HFFc6 (cell line): Measurements from ENCODE around the gene RASIP1. TPM values are rescaled to one million over a fixed set of nuclear protein-coding genes. Genes with fewer than 3 reads are reported as not detected.
"Not testable (repeated sequence)": the region's sequence is repeated elsewhere in the genome, so short reads cannot be mapped to it uniquely, and the experiment has no call there.

Experiments used
- DNase-seq: peaks from one replicate; pipeline ENCODE4 v3.0.0-alpha.2; 2018
- H3K27ac Mint-ChIP-seq: 2 replicates; pipeline ENCODE4 v1.8.0; 2020; ENCODE audit warnings: mild to moderate bottlenecking, mixed read lengths
- H3K27me3 Mint-ChIP-seq: 2 replicates; pipeline ENCODE4 v1.8.0; 2021; ENCODE audit warnings: mild to moderate bottlenecking, moderate library complexity, mixed read lengths; ENCODE audit not compliant: insufficient read depth
- H3K36me3 Mint-ChIP-seq: 2 replicates; pipeline ENCODE4 v1.8.0; 2021; ENCODE audit warnings: low read depth, mixed read lengths
- H3K4me1 Mint-ChIP-seq: 2 replicates; pipeline ENCODE4 v1.8.0; 2020; ENCODE audit warnings: low read depth, mixed read lengths
- H3K4me3 Mint-ChIP-seq: 2 replicates; pipeline ENCODE4 v1.8.0; 2020; ENCODE audit warnings: mild to moderate bottlenecking, moderate library complexity, mixed read lengths
- H3K9me3 Mint-ChIP-seq: 2 replicates; pipeline ENCODE4 v1.8.0; 2020; ENCODE audit warnings: mild to moderate bottlenecking, mixed read lengths
- total RNA-seq, 6 experiments: library from RNA; stranded (reverse); fragmentation: NEBNext Ultra II Directional; extraction: Animal tissue kit (Norgen Biotek cat#: 25700); gene quantifications; 2 replicates in 1 of 6; 3 replicates in 5 of 6; pipeline ENCODE4 v1.2.3, GENCODE V29; 2021
- TF ChIP-seq, protein P1 (sequence below): fragments of 200-600 bp; sonication (generic); IDR thresholded peaks from 2 replicates; pipeline ENCODE4 v1.5.0; 2021; ENCODE audit warnings: antibody characterized with exemption, mild to moderate bottlenecking

RASIP1 gene
- total RNA-seq, 6 experiments from 2014 or later: 0.07 TPM; not detected in 5

- no peak for DNase-seq
- Mint-ChIP-seq H3K4me3 (no peak overlapping the region), H3K4me1 (no peaks in the 10 kb centered on the region), H3K27ac (no peak overlapping the region), H3K27me3 (peaks cover 26% of the 10 kb centered on the region), H3K36me3 (no peaks in the 10 kb centered on the region), H3K9me3 (no peaks in the 10 kb centered on the region)
- TF ChIP-seq, protein P1, sequence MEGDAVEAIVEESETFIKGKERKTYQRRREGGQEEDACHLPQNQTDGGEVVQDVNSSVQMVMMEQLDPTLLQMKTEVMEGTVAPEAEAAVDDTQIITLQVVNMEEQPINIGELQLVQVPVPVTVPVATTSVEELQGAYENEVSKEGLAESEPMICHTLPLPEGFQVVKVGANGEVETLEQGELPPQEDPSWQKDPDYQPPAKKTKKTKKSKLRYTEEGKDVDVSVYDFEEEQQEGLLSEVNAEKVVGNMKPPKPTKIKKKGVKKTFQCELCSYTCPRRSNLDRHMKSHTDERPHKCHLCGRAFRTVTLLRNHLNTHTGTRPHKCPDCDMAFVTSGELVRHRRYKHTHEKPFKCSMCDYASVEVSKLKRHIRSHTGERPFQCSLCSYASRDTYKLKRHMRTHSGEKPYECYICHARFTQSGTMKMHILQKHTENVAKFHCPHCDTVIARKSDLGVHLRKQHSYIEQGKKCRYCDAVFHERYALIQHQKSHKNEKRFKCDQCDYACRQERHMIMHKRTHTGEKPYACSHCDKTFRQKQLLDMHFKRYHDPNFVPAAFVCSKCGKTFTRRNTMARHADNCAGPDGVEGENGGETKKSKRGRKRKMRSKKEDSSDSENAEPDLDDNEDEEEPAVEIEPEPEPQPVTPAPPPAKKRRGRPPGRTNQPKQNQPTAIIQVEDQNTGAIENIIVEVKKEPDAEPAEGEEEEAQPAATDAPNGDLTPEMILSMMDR: no peak
These were observed 28.7 kb upstream of the RASIP1 start for GRCh38 chr19:48768994-48769713.

- H3K4me3 Mint-ChIP-seq, H3K36me3 Mint-ChIP-seq, DNase-seq, H3K4me1 Mint-ChIP-seq, H3K9me3 Mint-ChIP-seq, H3K27ac Mint-ChIP-seq: not testable (repeated sequence)
- H3K27me3 Mint-ChIP-seq: peaks cover 34% of the 10 kb centered on the region
These were observed 27.9 kb upstream of the RASIP1 start for GRCh38 chr19:48768171-48768753.

DNA sequence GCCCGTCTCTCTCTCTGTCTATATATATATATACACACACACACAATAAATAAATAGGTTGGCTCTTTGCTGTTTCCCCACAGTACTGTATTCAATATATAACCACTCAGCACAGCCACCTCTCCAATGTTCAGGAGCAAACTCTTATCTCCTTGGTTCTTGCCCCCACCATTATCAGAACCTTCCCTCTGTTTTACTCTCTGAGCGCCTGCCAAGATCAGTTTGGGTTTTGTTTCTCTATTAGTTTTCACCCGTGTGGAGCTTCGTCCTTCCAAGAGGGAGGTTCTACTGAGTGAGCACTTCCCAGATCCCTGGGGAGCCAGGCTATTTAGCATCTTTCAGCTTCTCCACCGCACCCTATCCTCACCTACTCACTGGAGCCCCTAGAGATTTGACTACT lies 25.4 kb upstream of the RASIP1 start:
- not testable (repeated sequence) for H3K27ac Mint-ChIP-seq, H3K36me3 Mint-ChIP-seq, DNase-seq, H3K4me3 Mint-ChIP-seq, H3K9me3 Mint-ChIP-seq, H3K4me1 Mint-ChIP-seq
- peaks cover 52% of the 10 kb centered on the region for H3K27me3 Mint-ChIP-seq

GRCh38 chr19:48760504-48761205 lies 20.2 kb upstream of the RASIP1 start:
- no peak for DNase-seq
- Mint-ChIP-seq H3K4me3 (no peak overlapping the region), H3K27ac (no peak overlapping the region), H3K9me3 (no peaks in the 10 kb centered on the region), H3K27me3 (peaks cover 50% of the 10 kb centered on the region), H3K4me1 (no peaks in the 10 kb centered on the region), H3K36me3 (no peaks in the 10 kb centered on the region)
- TF ChIP-seq, protein P1: no peak

DNA sequence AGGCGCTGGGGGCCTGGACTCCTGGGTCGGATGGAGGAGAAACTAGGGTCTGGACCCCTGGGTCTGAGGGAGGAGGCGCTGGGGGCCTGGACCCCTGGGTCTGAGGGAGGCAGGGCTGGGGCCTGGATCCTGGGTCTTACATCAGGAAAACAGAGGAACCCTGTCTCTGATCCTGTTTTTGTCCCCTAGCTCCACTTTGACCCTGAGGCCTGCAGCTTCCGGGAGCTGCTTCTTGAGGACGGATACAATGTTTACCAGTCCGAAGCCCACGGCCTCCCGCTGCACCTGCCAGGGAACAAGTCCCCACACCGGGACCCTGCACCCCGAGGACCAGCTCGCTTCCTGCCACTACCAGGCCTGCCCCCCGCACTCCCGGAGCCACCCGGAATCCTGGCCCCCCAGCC lies 17.3 kb upstream of the RASIP1 start:
- Mint-ChIP-seq H3K9me3 (no peaks in the 10 kb centered on the region), H3K27me3 (peaks cover 46% of the 10 kb centered on the region), H3K27ac (no peak overlapping the region), H3K4me1 (no peaks in the 10 kb centered on the region), H3K36me3 (no peaks in the 10 kb centered on the region), H3K4me3 (no peak overlapping the region)
- TF ChIP-seq, protein P1: no peak
- no peak for DNase-seq

GRCh38 chr19:48757089-48757675 lies 16.8 kb upstream of the RASIP1 start:
- no peak overlapping the region for H3K27ac Mint-ChIP-seq
- no peaks in the 10 kb centered on the region for H3K9me3 Mint-ChIP-seq
- TF ChIP-seq, protein P1: no peak
- H3K4me1 Mint-ChIP-seq: 0 out of 2 replicates have a peak, but pooled peaks cover 2% of the 10 kb centered on the region
- no peaks in the 10 kb centered on the region for H3K36me3 Mint-ChIP-seq
- H3K4me3 Mint-ChIP-seq: no peak overlapping the region
- peaks cover 42% of the 10 kb centered on the region for H3K27me3 Mint-ChIP-seq
- DNase-seq: no peak
